Skin epidermis (tissue), 12 donors: ENCODE data around the gene PIK3R3.

Experiments used
- H3K27ac ChIP-seq, 21 experiments: fragments of 200-600 bp; sonication (generic) in 11 of 21; one replicate each; pipeline ENCODE4 v1.5.0; 2020; ENCODE audit warnings: mild to moderate bottlenecking in 3 of 21, inconsistent platforms in 2 of 21, moderate library complexity in 2 of 21
- H3K4me3 ChIP-seq, 7 experiments: fragments of 200-600 bp; sonication (generic) in 2 of 7; one replicate each; pipeline ENCODE4 v1.5.0; 2020; ENCODE audit warnings: inconsistent platforms in 2 of 7, mild to moderate bottlenecking in 2 of 7, moderate library complexity in 1 of 7

PIK3R3 gene

GRCh38 chr1:46005594-46005993 is 126.8 kb downstream of the PIK3R3 start:
- no peak overlapping the region for H3K27ac ChIP-seq
- H3K4me3 ChIP-seq: no peak overlapping the region

- Histone ChIP-seq H3K27ac (no peak overlapping the region), H3K4me3 (no peak overlapping the region)
Observed at GRCh38 chr1:46004492-46004891, 127.9 kb downstream of the PIK3R3 start.

GRCh38 chr1:46003315-46003714 is 129.1 kb downstream of the PIK3R3 start:
- no peak overlapping the region for H3K27ac ChIP-seq
- no peak overlapping the region for H3K4me3 ChIP-seq

GRCh38 chr1:46002551-46003150 is 129.8 kb downstream of the PIK3R3 start:
- H3K27ac ChIP-seq: no peak overlapping the region
- H3K4me3 ChIP-seq: no peak overlapping the region

- Histone ChIP-seq H3K27ac (no peak overlapping the region), H3K4me3 (no peak overlapping the region)
Observed at GRCh38 chr1:46001081-46001785, 131.2 kb downstream of the PIK3R3 start.

- Histone ChIP-seq H3K4me3 (no peak overlapping the region), H3K27ac (no peak overlapping the region)
Observed at GRCh38 chr1:45999507-45999906, 132.9 kb downstream of the PIK3R3 start.

GRCh38 chr1:45998020-45998617 is 134.3 kb downstream of the PIK3R3 start:
- Histone ChIP-seq H3K4me3 (no peak overlapping the region), H3K27ac (no peak overlapping the region)

GRCh38 chr1:45995298-45995697 is 137.1 kb downstream of the PIK3R3 start:
- Histone ChIP-seq H3K4me3 (no peak overlapping the region), H3K27ac (no peak overlapping the region)

- Histone ChIP-seq H3K27ac (no peak overlapping the region), H3K4me3 (no peak overlapping the region)
Observed at GRCh38 chr1:45994423-45994822, 138.0 kb downstream of the PIK3R3 start.
